ENCODE data around the gene C22orf15.

The C22orf15 gene

DNA sequence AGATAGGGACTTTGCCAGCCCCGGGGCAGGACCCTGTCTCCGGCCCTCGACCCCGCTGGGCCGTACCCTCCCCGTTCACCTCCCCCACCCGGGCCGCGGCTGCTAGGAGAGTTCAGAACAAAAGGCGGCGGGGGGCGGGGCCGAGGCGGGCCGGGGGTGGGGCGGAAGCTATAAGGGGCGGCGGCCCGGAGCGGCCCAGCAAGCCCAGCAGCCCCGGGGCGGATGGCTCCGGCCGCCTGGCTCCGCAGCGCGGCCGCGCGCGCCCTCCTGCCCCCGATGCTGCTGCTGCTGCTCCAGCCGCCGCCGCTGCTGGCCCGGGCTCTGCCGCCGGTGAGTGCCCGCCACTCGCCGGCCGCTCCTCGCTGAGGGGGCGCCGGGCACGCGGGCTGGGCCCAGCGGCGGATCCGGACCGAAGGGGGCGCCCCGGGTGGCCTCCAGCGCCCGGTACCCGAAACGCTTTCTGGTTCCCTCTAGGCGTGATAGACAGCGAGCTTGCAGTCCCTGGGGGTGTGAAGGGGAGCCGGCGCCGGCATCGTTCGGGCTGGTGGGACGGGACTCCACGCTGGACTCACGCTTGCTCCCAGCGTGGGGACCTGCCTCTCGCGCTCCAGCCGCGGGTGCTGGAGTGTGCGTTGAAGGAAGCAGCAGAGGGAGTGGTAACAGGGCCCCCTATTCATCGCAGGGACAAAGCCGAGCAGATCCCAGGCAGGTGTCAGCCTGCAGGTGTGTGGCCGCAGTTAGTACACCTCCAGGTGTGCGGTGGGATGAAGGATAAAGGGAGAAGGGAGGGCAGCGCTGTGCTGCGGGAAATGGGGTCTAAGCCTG is 10.1 kb downstream of the C22orf15 start, which contains the start of gene MMP11:
Gene MMP11, plus strand, starts transcription at position 201 of the 825 bp plus-strand sequence. Its CDS starts 22 bp downstream, at position 223.
- in situ Hi-C loops (cut with MboI; ENCODE audit: low sequenced_read_pairs): no loop called here

DNA sequence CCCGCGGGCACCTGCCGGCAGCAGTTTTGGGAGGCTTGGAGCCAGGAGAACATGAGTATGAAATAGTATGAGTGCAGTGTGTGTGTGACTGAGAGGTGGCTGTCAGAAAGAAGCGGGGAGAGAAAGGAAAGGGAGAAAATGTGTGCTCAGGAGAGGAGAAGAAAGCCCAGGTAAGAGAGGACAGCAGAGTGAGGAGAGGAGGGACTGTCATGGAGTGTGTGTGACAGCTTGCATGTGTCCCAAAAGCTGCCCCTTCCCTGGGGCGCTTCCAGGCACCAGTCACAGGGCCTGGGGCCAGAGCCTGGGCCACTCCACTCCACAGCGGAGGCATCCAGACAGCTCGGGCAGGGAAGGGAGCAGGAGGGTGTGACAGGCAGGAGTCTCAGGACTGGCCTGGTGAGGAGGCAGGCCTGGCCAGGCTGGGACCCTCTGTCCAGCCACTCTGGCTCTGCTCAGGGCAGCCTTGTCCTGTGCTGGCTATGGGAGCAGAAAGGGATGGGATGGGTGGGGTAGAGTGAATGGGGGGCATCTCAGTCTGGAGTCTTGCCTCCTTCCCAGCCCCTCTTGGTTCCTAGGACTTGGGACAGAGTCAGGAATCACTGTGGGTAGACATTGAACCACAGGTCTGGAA is 10.8 kb downstream of the C22orf15 start:
- in situ Hi-C loops (cut with MboI; ENCODE audit: low sequenced_read_pairs): no loop called here

DNA sequence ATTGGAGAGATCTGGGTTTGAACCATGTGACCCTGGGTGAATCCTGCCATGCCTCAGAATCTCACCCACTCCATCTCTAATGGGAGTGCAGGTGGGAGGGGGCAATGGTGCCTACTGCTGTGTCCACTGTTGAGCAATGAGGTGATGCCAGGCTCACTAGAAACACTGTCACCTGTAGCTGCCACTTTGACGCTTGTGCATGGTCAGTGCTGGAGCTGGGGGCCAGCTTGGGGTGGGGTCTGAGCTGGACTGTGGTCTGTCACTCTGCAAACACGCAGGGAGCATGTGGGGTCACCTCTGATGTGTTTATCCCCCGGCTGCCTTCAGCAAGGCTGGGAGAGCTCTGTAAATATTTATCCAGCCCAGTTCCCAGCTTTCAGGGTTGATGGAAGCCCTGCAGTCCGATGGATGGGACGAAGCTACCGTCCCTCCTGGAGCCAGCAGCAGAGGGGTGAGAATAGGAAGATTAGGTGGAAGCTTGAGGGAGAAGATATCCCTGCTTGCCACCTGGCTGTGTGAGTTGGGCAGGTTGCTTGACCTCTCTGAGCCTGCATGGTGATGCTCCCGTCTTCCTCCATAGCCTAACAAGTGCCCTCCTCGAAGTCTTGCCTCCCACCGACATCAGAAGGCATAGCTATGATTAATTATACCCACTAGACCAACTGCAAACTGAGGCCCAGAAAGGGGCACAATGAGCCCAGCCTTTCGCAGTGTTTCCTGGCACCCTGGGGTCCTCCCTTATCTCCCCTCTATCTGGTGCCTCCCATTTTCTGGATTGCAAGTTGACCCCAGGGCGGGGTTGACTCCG is 11.5 kb downstream of the C22orf15 start:
- in situ Hi-C loops (cut with MboI; ENCODE audit: low sequenced_read_pairs): no loop called here

DNA sequence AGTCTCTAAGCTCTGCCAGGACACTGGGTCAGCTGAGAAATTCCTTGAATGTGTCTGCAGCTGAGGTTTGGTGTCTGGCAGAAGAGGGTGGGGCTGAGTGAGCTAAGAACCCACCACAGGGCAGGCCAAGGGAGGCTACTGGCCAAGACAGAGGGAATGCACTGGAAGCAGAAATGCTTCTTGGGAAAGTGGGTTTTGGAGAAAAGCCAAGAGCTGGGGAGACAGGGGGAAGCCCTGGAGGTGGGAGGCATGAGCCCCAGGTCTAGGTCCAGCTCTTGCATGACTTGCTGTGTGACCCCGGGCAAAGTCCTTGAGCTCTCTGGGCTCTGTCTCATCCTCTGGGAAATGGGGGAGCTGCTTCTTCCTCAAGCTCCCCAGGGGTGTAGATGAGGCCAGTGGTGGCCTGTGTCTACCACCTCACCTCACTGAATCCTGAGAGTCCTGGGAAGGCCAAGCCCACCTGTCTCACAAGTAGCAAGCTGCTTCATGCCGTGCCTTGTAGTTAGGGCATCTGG is 12.2 kb downstream of the C22orf15 start:
- in situ Hi-C loops (cut with MboI; ENCODE audit: low sequenced_read_pairs): no loop called here

DNA sequence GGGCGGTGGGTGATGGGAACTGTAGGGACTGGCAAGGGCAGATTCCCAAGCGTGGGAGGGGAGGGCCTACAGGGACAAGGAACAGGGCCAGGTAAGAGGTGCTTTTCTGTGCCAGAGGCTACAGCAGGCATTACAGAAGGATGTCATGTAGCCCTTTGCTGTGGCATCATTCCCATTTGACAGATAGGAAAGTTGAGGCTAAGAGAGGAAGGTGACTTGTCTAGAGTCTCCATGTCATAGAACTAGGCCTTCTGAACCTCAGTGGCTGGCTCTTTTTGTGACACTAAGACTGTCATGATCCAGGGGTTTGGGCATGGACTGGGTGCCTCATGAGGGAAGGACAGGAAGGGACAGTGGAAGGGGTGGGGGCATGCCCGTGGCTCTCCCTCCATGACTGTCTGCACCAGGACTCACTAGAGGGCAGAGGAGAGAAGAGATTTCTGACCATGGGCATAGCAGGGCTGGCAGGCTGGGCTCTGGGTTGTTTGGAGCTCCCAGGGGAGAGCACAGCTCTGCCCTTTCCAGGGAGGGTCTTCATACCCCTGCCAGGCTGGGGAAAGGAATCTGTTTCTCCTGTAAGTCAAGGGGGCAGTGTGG is 13.1 kb downstream of the C22orf15 start:
- in situ Hi-C loops (cut with MboI; ENCODE audit: low sequenced_read_pairs): no loop called here

DNA sequence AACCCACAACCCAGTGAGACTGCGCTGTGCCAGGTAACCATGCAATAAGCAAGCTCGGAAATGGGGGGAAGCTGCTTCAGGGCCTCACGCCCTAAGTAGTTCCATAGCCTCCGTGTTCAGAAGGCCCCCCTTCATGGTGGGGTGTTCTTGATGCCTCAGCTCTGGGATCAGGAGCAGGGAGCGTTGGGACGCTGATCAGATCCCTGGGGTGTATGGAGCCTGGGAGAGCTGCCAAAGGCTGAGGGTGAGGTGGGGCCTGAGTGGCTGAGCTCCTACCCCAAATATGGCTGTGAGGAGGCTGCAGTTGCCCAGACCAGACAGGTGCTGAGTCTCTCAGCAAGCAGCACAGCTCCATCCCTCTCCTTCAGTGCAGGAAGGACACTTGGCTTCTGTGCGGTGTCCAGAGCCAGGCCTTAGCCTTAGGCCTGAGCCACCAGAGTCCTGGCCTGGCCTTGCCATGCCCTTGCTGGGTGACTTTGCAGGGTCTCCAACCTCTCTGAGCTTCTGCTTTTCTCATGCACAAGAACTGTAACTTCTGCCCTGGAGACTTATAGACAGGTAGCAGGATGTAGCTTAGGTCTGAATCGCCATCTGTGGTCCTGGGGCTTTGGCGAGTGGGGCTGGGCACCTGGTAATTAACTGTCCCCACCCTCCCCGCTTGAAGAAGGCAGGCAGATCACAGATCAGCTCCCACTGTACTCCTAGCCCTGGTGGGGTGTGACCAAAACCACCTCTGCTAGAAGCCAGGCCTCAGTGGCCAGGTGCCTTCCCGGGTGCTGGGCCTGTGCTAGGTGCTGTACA is 15.2 kb downstream of the C22orf15 start:
- in situ Hi-C loops (cut with MboI; ENCODE audit: low sequenced_read_pairs): no loop called here

DNA sequence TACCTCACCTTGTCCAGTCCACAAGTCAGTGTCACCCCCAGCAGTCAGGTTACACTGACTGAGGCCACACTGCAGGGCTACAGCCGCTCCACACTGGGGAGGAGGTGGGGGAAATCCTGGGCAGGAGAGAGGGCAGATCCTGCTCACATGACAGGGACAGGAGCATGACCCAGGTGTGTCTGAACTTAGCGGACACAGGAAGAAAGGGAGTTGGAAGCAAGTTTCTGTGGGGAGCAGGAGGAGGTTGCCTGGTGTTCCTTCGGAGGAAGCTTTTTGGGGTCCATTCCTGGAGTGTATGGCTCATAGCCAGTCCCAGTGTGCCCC is 15.7 kb downstream of the C22orf15 start:
- in situ Hi-C loops (cut with MboI; ENCODE audit: low sequenced_read_pairs): no loop called here

DNA sequence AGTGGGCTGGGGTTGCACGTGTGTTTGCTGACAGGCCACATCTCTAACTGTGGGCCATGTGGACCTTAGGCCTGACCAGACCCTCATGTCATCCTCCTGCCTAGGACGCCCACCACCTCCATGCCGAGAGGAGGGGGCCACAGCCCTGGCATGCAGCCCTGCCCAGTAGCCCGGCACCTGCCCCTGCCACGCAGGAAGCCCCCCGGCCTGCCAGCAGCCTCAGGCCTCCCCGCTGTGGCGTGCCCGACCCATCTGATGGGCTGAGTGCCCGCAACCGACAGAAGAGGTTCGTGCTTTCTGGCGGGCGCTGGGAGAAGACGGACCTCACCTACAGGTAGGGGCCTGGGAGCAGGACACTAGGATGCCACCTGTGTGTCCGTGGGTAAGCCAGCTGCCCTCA is 16.3 kb downstream of the C22orf15 start:
- in situ Hi-C loops (cut with MboI; ENCODE audit: low sequenced_read_pairs): no loop called here

DNA sequence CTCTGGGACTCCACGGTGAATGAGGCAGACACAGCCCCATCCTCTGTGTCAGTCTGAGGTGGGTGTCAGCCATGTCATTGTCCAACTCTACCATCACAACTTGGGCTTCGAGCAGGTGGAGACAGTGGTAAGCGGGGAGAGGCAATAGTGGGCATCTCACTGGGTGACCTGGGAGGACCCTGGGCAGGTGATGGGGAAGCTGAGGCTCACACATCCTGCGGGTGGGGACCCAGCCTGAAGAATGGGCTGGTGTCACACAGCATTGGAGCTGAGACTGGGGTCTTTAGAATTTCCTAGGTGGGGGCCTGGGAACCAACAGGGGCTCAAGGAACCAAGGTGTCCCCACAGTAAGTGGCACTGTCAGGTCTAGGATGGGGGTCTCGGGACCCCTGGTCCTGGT is 16.9 kb downstream of the C22orf15 start:
- in situ Hi-C loops (cut with MboI; ENCODE audit: low sequenced_read_pairs): no loop called here

DNA sequence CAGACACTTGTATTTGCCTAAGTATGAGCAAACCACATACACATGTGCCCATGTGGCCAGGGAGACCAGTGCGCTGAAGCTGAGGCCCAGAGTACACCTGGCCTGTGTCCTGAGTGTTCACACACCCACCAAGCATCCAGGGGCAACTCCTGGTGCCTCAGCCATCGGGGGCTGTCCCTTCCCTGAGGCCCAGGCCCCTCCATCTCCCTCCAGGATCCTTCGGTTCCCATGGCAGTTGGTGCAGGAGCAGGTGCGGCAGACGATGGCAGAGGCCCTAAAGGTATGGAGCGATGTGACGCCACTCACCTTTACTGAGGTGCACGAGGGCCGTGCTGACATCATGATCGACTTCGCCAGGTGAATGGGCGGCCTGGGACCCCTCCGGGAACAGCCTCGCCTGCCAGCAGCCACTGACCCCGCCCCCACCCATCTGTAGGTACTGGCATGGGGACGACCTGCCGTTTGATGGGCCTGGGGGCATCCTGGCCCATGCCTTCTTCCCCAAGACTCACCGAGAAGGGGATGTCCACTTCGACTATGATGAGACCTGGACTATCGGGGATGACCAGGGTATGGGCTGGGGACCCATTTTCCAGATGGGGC is 17.5 kb downstream of the C22orf15 start:
- in situ Hi-C loops (cut with MboI; ENCODE audit: low sequenced_read_pairs): no loop called here

DNA sequence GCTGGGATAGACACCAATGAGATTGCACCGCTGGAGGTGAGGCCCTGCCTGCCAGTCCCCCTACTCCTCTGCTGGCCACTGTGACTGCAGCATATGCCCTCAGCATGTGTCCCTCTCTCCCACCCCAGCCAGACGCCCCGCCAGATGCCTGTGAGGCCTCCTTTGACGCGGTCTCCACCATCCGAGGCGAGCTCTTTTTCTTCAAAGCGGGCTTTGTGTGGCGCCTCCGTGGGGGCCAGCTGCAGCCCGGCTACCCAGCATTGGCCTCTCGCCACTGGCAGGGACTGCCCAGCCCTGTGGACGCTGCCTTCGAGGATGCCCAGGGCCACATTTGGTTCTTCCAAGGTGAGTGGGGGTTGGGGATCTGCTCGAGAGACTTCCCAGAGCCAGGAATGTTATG is 18.3 kb downstream of the C22orf15 start:
- in situ Hi-C loops (cut with MboI; ENCODE audit: low sequenced_read_pairs): no loop called here

DNA sequence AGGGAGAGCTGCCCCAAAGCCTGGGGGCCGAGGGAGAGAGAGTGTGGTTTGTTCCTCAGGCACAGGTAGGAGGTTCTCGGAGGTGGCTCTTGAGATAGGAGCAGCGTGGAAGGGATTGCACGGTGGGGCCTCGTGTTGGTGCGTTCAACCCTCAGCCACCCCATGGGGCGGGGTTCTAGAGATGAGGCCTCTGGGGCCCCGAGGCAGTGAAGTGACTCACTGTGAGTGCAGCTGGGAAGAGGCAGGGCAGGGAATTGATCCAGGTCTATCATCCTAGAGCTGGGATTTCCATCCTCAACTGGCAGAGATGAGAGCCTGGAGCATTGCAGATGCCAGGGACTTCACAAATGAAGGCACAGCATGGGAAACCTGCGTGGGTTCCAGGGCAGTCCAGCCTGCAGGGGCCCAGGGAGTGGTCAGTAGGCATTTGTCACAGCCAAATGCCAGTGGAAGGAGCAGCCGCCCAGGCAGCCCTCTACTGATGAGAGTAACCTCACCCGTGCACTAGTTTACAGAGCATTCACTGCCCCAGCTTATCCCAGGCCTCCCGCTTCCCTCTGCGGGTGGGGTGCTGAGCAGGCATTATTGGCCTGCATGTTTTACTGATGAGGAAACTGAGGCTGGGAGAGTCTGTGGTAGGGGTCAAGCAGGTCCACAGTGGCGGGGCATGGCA is 18.9 kb downstream of the C22orf15 start:
- in situ Hi-C loops (cut with MboI; ENCODE audit: low sequenced_read_pairs): no loop called here

DNA sequence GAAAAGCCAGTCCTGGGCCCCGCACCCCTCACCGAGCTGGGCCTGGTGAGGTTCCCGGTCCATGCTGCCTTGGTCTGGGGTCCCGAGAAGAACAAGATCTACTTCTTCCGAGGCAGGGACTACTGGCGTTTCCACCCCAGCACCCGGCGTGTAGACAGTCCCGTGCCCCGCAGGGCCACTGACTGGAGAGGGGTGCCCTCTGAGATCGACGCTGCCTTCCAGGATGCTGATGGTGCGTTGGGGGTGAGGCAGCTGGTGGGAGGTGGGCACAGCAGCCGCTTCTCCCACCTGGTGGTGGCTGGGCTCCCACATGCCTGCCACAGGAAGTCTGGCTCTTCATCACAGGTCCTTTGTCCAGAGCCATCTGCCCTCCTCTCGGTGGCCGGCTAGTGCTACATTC is 19.5 kb downstream of the C22orf15 start:
- in situ Hi-C loops (cut with MboI; ENCODE audit: low sequenced_read_pairs): no loop called here

DNA sequence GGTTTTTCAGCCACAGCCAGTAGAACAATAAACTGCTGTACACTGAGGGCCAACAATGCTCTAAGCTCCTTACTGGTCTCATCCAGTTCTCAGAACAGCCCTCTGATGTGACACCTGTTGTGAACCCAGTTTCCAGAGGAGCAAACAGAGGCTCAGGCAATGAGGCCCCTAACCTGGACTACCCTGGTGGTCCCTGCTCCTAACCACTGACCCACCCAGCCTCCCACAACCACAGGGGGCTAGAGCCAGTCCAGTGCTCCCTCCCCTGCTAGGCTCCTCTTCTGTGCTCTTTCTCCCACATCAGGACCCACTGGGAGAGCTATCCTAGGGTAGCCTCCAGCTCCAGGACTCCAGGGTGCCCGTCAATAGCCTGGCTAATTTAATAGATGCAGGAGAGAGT is 19.9 kb downstream of the C22orf15 start:
- in situ Hi-C loops (cut with MboI; ENCODE audit: low sequenced_read_pairs): no loop called here

DNA sequence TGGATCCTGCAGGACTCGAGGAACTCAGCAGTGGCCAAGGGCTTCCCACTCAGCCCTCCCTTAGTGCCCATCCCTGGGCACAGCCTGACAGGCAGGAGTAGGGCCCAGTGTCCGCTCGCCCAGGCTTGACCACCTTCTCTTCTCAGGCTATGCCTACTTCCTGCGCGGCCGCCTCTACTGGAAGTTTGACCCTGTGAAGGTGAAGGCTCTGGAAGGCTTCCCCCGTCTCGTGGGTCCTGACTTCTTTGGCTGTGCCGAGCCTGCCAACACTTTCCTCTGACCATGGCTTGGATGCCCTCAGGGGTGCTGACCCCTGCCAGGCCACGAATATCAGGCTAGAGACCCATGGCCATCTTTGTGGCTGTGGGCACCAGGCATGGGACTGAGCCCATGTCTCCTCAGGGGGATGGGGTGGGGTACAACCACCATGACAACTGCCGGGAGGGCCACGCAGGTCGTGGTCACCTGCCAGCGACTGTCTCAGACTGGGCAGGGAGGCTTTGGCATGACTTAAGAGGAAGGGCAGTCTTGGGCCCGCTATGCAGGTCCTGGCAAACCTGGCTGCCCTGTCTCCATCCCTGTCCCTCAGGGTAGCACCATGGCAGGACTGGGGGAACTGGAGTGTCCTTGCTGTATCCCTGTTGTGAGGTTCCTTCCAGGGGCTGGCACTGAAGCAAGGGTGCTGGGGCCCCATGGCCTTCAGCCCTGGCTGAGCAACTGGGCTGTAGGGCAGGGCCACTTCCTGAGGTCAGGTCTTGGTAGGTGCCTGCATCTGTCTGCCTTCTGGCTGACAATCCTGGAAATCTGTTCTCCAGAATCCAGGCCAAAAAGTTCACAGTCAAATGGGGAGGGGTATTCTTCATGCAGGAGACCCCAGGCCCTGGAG is 20.7 kb downstream of the C22orf15 start:
- in situ Hi-C loops (cut with MboI; ENCODE audit: low sequenced_read_pairs): no loop called here

DNA sequence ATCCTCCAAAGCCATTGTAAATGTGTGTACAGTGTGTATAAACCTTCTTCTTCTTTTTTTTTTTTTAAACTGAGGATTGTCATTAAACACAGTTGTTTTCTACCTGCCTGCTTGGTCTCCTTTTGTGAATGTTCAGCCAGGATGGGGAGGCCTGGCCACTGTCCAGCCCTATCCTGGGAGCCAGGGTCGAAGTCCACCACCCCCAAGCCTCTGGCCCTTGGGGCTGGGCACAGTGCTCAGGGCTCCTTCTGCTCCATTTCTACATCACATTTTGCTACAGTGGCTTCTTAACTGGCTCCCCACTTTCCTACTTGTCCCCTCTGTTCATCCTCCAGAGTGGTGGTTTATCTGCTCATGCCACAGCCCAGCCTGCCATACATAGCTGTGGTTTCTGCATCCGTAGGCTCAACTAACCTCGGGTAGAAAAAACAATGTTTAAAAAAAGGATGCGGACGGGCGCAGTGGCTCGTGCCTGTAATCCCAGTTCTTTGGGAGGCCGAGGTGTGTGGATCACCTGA is 21.5 kb downstream of the C22orf15 start:
- in situ Hi-C loops (cut with MboI; ENCODE audit: low sequenced_read_pairs): no loop called here

DNA sequence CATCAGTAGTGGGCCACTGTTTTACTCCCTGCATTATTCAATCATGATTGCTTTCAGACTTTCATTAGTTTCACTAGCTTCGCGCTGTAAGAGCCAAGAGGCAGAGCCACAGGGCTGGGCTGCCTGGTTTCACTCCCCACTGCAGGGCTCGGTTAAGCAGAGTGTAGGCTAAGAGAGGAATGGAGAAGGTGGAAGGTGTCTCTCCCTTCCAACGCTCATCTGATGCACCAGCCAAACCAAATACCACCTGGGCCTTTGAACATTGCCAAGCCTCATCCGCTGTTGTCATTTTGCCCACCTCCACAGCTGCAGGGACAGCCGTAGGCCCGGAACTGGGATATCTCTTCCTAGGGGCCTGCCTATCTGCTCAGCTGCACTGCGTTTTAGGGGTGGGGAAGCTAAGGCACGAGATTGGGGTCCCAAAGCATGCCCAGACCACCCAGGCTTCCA is 23.5 kb downstream of the C22orf15 start:
- in situ Hi-C loops (cut with MboI; ENCODE audit: low sequenced_read_pairs): no loop called here

All from HL-60/S4 (cell line).